Testis (tissue), 3 donors: ENCODE results near the gene KIF20B. TPM values are rescaled to one million over a fixed set of nuclear protein-coding genes. Genes with fewer than 3 reads are reported as not detected.

Experiments
- DNase-seq: peaks from one replicate; pipeline ENCODE4 v3.0.0-alpha.2; 2019
- H3K27ac ChIP-seq, 2 donors: fragments of 200-600 bp; sonication (generic); one replicate each; pipeline ENCODE4 v1.5.1; 2019
- H3K27me3 ChIP-seq: fragments of 200-600 bp; sonication (generic); one replicate; pipeline ENCODE4 v1.5.1; 2019
- H3K36me3 ChIP-seq: fragments of 200-600 bp; sonication (generic); one replicate; pipeline ENCODE4 v1.5.1; 2017; ENCODE audit warnings: low read depth; ENCODE audit errors: missing control alignments
- H3K4me1 ChIP-seq: fragments of 200-600 bp; sonication (generic); one replicate; pipeline ENCODE4 v1.5.1; 2019
- H3K4me3 ChIP-seq, 2 donors: fragments of 200-600 bp; sonication (generic); one replicate each; pipeline ENCODE4 v1.5.1; 2017 to 2019
- H3K9me3 ChIP-seq: fragments of 200-600 bp; sonication (generic); one replicate; pipeline ENCODE4 v1.5.1; 2017
- POLR2A ChIP-seq: fragments of 450-650 bp; IDR thresholded peaks from one replicate; pipeline ENCODE4 v1.6.1; 2017; ENCODE audit warnings: antibody characterized with exemption, mild to moderate bottlenecking, moderate library complexity
- WGBS, 2 donors: methylation state at CpG; one replicate each; pipeline ENCODE4 v1.1.5; 2018; 5-methylcytosine and 5-hydroxymethylcytosine counted together
- intact Hi-C: fragments of 100-400 bp; cut with DNase I; formaldehyde crosslinking; loops from one replicate; pipeline ENCODE4 v1.15.1; 2023; ENCODE audit warnings: low total_unique reads
- polyA plus RNA-seq: library from polyadenylated mRNA; stranded (reverse); fragments of 350-450 nt; fragmentation: Illumina TruSeq; extraction: RNeasy Lipid Tissue Mini Kit (QIAGEN cat#74804); gene quantifications from one replicate; pipeline ENCODE4 v1.2.3, GENCODE V29; 2014; ENCODE audit warnings: low read depth, low replicate concordance; ENCODE audit not compliant: insufficient read depth
- total RNA-seq, 2 donors: library from RNA; depleted of rRNA; stranded (reverse); fragments of >200 nt; gene quantifications; one replicate each; pipeline ENCODE4 v1.2.3, GENCODE V29; 2016
- TF ChIP-seq, protein P1 (sequence below), 3 experiments: fragments of 450-650 bp in 2 of 3; fragments of 200-600 bp in 1 of 3; sonication (generic) in 1 of 3; IDR thresholded peaks; one replicate each; pipeline ENCODE4 v1.5.1; 2016 to 2019; ENCODE audit warnings: antibody characterized with exemption in 3 of 3, mild to moderate bottlenecking in 2 of 3, moderate library complexity in 1 of 3

The KIF20B gene
- total and polyA plus RNA-seq, 3 donors from 2014 or later = 3.0 to 16.9 (median 12.0) TPM

DNA sequence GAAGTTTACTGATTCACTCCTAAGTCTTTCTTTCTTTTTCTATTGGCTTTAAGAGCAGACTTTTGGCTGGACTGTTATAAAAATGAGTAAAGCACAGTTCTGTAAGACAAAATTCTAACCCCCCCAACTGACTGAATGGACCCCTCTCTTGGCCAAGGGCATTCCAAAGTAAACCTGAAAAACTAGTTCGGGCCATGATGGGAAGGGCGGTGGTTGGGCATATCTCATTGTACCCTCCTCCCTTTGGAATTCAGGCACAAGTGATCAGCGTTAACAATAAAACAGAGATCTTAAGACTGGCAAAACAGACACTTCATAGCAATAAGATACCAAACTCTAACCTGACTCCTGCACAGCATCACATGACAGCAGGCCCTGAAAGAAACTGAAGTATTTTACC, 6.1 kb upstream of the KIF20B start:
- intact Hi-C loops = no loop called here
- WGBS, 2 donors = 89 to 93% methylated on average over 3 of the region's 3 CpGs
- TF ChIP-seq, protein P1, sequence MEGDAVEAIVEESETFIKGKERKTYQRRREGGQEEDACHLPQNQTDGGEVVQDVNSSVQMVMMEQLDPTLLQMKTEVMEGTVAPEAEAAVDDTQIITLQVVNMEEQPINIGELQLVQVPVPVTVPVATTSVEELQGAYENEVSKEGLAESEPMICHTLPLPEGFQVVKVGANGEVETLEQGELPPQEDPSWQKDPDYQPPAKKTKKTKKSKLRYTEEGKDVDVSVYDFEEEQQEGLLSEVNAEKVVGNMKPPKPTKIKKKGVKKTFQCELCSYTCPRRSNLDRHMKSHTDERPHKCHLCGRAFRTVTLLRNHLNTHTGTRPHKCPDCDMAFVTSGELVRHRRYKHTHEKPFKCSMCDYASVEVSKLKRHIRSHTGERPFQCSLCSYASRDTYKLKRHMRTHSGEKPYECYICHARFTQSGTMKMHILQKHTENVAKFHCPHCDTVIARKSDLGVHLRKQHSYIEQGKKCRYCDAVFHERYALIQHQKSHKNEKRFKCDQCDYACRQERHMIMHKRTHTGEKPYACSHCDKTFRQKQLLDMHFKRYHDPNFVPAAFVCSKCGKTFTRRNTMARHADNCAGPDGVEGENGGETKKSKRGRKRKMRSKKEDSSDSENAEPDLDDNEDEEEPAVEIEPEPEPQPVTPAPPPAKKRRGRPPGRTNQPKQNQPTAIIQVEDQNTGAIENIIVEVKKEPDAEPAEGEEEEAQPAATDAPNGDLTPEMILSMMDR (IDR thresholded peaks at IDR 0.05) = no peak
- no peak for TF ChIP-seq POLR2A
- Histone ChIP-seq H3K27ac (no peak overlapping the region), H3K4me1 (no peaks in the 10 kb centered on the region), H3K36me3 (no peaks in the 10 kb centered on the region), H3K27me3 (no peaks in the 10 kb centered on the region), H3K9me3 (no peaks in the 10 kb centered on the region), H3K4me3 (no peak overlapping the region)
- DNase-seq = no peak

DNA sequence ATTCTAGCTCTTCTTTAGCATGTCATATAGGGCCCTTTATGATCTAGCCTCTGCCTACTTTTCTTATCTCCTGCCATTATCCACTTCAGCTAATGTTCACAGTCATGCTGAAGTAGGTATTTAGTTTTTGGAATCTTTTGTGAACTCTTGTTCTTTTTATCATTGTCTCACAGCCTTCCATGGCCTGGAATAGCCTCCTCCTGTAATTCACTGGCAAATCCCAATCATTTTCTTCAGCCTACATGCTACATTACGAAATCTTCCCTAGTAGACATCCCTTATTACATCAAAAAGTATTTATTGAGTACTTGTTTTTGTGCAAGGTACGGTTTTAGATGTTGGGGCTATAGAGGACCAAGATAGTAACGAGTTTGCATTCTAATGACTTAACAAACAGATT, 3.4 kb upstream of the KIF20B start:
- no peak for TF ChIP-seq POLR2A
- TF ChIP-seq, protein P1 (IDR thresholded peaks at IDR 0.05) = no peak
- intact Hi-C loops = no loop called here
- WGBS, 2 donors = 93 to 94% methylated on average over 3 of the region's 3 CpGs

DNA sequence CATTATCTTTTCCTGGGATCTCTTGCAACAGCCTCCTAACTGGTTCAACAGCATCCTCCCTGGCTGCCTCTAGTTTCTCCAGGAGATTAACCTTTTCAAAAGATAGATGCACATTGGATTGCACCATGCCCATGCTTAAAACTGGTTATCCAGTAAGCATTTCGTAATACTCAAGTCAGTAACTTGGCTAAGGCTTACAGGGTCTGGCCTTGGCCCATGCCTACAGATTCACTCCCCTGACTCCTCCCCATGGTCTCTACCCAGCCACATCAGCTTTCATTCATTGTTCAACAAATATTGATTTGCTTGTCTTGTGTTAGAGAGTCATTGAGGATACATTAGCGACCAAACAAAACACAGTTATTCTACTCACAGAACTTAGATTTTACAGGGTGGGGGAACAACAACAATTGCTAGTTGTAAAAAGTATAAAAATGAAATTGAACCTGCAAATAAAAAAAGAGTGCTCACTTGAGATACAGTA, 1.8 kb upstream of the KIF20B start:
- Histone ChIP-seq H3K4me1 (no peaks in the 10 kb centered on the region), H3K27me3 (no peaks in the 10 kb centered on the region), H3K36me3 (no peaks in the 10 kb centered on the region), H3K4me3 (no peak overlapping the region), H3K27ac (no peak overlapping the region), H3K9me3 (no peaks in the 10 kb centered on the region)
- WGBS, 2 donors = 91 to 100% methylated on average over 2 of the region's 2 CpGs
- no peak for DNase-seq
- TF ChIP-seq POLR2A = no peak
- TF ChIP-seq, protein P1 (IDR thresholded peaks at IDR 0.05) = no peak
- intact Hi-C loops = no loop called here

More for the DNA sequence above, 3.4 kb upstream of the KIF20B start:
- Histone ChIP-seq H3K4me3 (no peak overlapping the region), H3K9me3 (no peaks in the 10 kb centered on the region), H3K27me3 (no peaks in the 10 kb centered on the region), H3K36me3 (no peaks in the 10 kb centered on the region), H3K27ac (no peak overlapping the region), H3K4me1 (no peaks in the 10 kb centered on the region)
- DNase-seq = no peak

DNA sequence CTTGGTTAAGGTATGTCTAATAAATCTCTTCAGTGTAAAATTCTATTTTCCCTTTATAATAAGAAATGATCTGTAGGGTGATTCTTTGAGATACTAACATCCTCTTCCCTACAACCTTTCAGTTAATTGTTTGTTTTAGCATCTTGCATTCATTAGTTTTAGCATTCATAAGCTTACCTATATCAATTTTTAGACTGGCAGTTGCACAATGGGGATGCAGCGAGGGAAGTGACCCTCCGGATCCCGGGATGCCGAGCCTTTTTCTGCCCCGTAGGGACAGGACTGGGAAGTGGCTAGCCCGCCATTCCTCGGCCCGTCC, 508 bp upstream of the KIF20B start:
- TF ChIP-seq, protein P1 (IDR thresholded peaks at IDR 0.05) = no peak
- TF ChIP-seq POLR2A = no peak
- intact Hi-C loops = no loop called here
- Histone ChIP-seq H3K4me1 (no peaks in the 10 kb centered on the region), H3K27me3 (no peaks in the 10 kb centered on the region), H3K27ac (peak overlapping the region; percentile 61 to 81), H3K9me3 (no peaks in the 10 kb centered on the region), H3K4me3 (peak overlapping the region; percentile 69 to 72), H3K36me3 (no peaks in the 10 kb centered on the region)
- no peak for DNase-seq
- WGBS, 2 donors = 0 to 1% methylated on average over 8 of the region's 8 CpGs

DNA sequence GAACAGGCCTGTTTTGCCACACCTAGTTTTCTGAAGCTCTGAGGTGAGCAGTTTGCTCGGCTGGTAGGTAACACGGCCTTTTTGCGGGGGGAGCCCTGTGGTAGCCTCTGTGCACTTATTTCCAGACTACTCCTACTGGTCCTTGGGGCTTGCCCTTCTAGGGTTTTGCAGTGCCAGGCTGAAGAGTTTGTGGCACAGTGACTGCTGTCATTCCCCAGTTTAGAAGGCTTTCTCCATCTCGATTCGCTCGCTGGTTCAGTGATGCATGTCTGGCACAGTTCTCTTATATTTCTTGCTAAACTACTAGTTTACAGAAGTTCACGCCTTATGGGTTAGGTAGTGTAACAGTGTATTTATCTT, 711 bp downstream of the KIF20B start:
- Histone ChIP-seq H3K27ac (peak overlapping the region in 1 of 2 donors; percentile 62), H3K4me1 (no peaks in the 10 kb centered on the region), H3K9me3 (no peaks in the 10 kb centered on the region), H3K36me3 (no peaks in the 10 kb centered on the region), H3K27me3 (no peaks in the 10 kb centered on the region), H3K4me3 (peak overlapping the region; percentile 69 to 72)
- TF ChIP-seq POLR2A = no peak
- TF ChIP-seq, protein P1 (IDR thresholded peaks at IDR 0.05) = no peak
- intact Hi-C loops = no loop called here
- DNase-seq = no peak
- 12 to 14% methylated on average over 7 of the region's 7 CpGs for WGBS, 2 donors
